ENCODE measurements around the gene SCYGR7.

The SCYGR7 gene

DNA sequence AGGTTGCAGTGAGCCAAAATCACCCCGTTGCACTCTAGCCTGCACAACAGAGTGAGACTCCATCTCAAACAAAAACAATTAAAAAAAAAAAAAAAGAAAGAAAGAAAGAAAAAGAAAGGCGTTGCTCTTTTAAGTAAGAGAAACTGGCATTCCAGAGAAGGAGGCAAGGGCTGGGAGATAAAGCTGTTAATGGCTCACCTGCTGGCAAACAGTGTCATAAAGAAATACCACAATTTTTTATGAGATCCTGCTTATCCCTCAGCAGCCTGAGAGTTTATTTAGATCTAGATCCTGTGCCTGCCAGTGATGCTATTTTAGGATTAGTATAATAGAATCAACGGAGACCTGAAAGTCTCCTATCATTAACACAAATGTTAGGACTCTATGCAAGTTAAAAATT is 26.6 kb upstream of the SCYGR7 start:
- H3K4me3 ChIP-seq (IDR thresholded peaks at IDR 0.05; ENCODE audit: insufficient read depth, low read depth, low read length): no peak overlapping the region
- no peaks in the 10 kb centered on the region for H3K79me2 ChIP-seq (ENCODE audit: insufficient read depth, low read depth)
- H2AFZ ChIP-seq (ENCODE audit: low read depth): no peak overlapping the region
- H3K36me3 ChIP-seq (ENCODE audit: insufficient read depth): no peaks in the 10 kb centered on the region
- no peak overlapping the region for H3K9ac ChIP-seq
- H3K4me1 ChIP-seq (ENCODE audit: low read depth, poor library complexity, severe bottlenecking): no peaks in the 10 kb centered on the region
- H3K27ac ChIP-seq: no peak overlapping the region
- no peaks in the 10 kb centered on the region for H4K20me1 ChIP-seq (ENCODE audit: insufficient read depth)
- no peak overlapping the region for H3K4me2 ChIP-seq
- no peaks in the 10 kb centered on the region for H3K27me3 ChIP-seq (ENCODE audit: insufficient read depth, low read depth)
- TF ChIP-seq, protein P1, sequence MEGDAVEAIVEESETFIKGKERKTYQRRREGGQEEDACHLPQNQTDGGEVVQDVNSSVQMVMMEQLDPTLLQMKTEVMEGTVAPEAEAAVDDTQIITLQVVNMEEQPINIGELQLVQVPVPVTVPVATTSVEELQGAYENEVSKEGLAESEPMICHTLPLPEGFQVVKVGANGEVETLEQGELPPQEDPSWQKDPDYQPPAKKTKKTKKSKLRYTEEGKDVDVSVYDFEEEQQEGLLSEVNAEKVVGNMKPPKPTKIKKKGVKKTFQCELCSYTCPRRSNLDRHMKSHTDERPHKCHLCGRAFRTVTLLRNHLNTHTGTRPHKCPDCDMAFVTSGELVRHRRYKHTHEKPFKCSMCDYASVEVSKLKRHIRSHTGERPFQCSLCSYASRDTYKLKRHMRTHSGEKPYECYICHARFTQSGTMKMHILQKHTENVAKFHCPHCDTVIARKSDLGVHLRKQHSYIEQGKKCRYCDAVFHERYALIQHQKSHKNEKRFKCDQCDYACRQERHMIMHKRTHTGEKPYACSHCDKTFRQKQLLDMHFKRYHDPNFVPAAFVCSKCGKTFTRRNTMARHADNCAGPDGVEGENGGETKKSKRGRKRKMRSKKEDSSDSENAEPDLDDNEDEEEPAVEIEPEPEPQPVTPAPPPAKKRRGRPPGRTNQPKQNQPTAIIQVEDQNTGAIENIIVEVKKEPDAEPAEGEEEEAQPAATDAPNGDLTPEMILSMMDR (conservative IDR thresholded peaks at IDR 0.05; ENCODE audit: low read depth, low read length): no peak

DNA sequence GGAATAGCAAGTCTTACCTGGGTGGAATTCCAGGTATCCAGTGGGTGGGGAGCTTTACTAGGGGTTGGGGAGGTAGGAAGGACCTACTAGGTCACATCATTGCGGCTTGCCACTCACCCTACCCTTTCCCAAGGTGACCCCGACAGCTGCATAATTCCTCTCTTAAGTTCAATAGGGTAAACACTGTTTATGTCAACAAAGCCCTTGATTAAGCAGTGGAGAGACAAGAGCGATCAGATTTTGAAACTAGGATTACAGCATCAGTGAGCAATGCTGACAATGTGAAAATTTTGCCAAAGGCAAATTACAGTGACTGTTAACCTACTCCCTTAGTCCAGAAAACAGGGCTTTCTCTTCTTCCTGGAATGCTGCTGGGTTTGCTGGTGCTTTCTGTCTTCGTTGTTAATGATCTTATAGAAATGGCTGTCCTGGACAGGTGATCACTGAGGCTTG is 24.8 kb upstream of the SCYGR7 start:
- H3K4me1 ChIP-seq (ENCODE audit: low read depth, poor library complexity, severe bottlenecking): no peaks in the 10 kb centered on the region
- no peaks in the 10 kb centered on the region for H4K20me1 ChIP-seq (ENCODE audit: insufficient read depth)
- no peaks in the 10 kb centered on the region for H3K27me3 ChIP-seq (ENCODE audit: insufficient read depth, low read depth)
- no peak overlapping the region for H3K27ac ChIP-seq
- no peak overlapping the region for H3K4me3 ChIP-seq (IDR thresholded peaks at IDR 0.05; ENCODE audit: insufficient read depth, low read depth, low read length)
- no peak overlapping the region for H3K4me2 ChIP-seq
- TF ChIP-seq, protein P1 (conservative IDR thresholded peaks at IDR 0.05; ENCODE audit: low read depth, low read length): no peak
- no peaks in the 10 kb centered on the region for H3K36me3 ChIP-seq (ENCODE audit: insufficient read depth)
- H3K79me2 ChIP-seq (ENCODE audit: insufficient read depth, low read depth): no peaks in the 10 kb centered on the region
- H3K9ac ChIP-seq: no peak overlapping the region
- no peak overlapping the region for H2AFZ ChIP-seq (ENCODE audit: low read depth)

DNA sequence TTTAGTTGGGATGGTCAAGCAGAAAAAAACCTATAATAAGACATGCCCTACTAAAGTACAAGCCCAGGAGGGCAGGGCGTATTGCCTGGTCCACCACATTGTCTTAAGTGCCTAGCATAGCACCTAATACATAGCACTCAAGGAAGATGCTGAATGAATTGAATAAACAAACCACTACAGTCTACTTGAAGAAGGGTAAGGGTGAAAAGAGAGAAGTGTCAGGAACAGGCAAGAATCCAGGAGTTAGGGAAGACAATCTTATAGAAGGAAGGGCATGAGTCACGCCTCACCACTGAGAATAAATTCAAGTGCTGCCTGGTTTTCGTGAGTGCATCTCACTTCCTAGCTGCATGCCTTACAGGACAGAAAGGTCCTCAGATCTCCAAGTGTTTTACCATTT is 24.2 kb upstream of the SCYGR7 start:
- Histone ChIP-seq H3K4me2 (no peak overlapping the region), H3K27me3 (ENCODE audit: insufficient read depth, low read depth) (no peaks in the 10 kb centered on the region)

DNA sequence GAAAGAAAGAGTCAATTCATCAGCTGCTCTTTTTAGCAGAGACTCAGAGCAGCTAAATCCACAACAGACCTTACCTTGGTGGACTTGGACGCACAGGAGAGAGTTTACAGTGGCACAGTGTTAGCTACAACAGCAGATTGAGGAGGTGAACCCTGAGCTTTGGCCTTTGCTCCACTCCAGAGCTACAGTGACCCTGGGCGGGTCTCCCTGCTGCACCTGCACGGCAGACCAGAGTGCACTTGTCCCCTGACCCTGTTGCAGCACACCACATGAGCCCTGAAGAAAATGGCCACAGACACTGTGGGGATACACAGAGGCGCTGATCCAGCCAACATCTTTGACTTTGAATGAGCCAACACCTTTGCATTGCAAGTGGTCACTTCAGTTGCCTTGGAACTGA is 21.3 kb upstream of the SCYGR7 start:
- H4K20me1 ChIP-seq (ENCODE audit: insufficient read depth): no peaks in the 10 kb centered on the region
- H3K27ac ChIP-seq: no peak overlapping the region
- no peak overlapping the region for H3K4me2 ChIP-seq
- H3K4me3 ChIP-seq (IDR thresholded peaks at IDR 0.05; ENCODE audit: insufficient read depth, low read depth, low read length): no peak overlapping the region
- H3K4me1 ChIP-seq (ENCODE audit: low read depth, poor library complexity, severe bottlenecking): no peaks in the 10 kb centered on the region
- H3K36me3 ChIP-seq (ENCODE audit: insufficient read depth): no peaks in the 10 kb centered on the region
- H3K27me3 ChIP-seq (ENCODE audit: insufficient read depth, low read depth): no peaks in the 10 kb centered on the region
- TF ChIP-seq, protein P1 (conservative IDR thresholded peaks at IDR 0.05; ENCODE audit: low read depth, low read length): no peak
- H3K9ac ChIP-seq: no peak overlapping the region
- H2AFZ ChIP-seq (ENCODE audit: low read depth): no peak overlapping the region
- H3K79me2 ChIP-seq (ENCODE audit: insufficient read depth, low read depth): no peaks in the 10 kb centered on the region

More for the DNA sequence above, 24.2 kb upstream of the SCYGR7 start:
- no peak overlapping the region for H3K4me3 ChIP-seq (IDR thresholded peaks at IDR 0.05; ENCODE audit: insufficient read depth, low read depth, low read length)
- no peaks in the 10 kb centered on the region for H3K36me3 ChIP-seq (ENCODE audit: insufficient read depth)
- no peaks in the 10 kb centered on the region for H4K20me1 ChIP-seq (ENCODE audit: insufficient read depth)
- H3K79me2 ChIP-seq (ENCODE audit: insufficient read depth, low read depth): no peaks in the 10 kb centered on the region
- TF ChIP-seq, protein P1 (conservative IDR thresholded peaks at IDR 0.05; ENCODE audit: low read depth, low read length): no peak
- no peak overlapping the region for H3K9ac ChIP-seq
- no peak overlapping the region for H2AFZ ChIP-seq (ENCODE audit: low read depth)
- H3K27ac ChIP-seq: no peak overlapping the region
- no peaks in the 10 kb centered on the region for H3K4me1 ChIP-seq (ENCODE audit: low read depth, poor library complexity, severe bottlenecking)

All from KMS-11 (cell line).